Measurements from ENCODE around the gene FGD4.

DNA sequence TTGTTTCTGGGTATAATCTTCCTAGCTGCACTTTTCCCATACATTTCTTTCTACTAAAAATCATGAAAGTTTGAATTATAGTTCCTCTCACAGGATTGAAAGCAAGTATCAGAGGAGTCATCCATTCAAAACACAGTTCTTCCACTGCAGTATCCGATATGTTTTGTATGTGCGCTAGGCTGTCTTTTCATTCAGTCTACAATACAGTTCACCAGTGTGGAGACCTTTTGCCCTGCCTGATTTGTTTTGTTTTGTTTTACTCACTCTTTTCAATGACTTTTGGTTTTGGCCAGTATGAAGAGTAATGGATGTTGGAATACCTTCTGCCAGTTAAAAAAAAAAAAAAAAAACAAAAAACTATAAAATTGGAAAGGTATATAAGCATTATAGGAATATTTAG, 91.4 kb downstream of the FGD4 start:
- TF ChIP-seq FOXP1 (CRISPR knock-in tag; IDR thresholded peaks at IDR 0.05; ENCODE audit: borderline replicate concordance) (no peak), TCF7 (CRISPR knock-in tag; IDR thresholded peaks at IDR 0.05; ENCODE audit: low read depth) (no peak), GABPB1 (CRISPR knock-in tag; IDR thresholded peaks at IDR 0.05) (no peak), NR1H2 (CRISPR knock-in tag; IDR thresholded peaks at IDR 0.05) (no peak), ZNF263 (CRISPR knock-in tag; IDR thresholded peaks at IDR 0.05; ENCODE audit: low read depth) (no peak)
- TF ChIP-seq, protein P1, sequence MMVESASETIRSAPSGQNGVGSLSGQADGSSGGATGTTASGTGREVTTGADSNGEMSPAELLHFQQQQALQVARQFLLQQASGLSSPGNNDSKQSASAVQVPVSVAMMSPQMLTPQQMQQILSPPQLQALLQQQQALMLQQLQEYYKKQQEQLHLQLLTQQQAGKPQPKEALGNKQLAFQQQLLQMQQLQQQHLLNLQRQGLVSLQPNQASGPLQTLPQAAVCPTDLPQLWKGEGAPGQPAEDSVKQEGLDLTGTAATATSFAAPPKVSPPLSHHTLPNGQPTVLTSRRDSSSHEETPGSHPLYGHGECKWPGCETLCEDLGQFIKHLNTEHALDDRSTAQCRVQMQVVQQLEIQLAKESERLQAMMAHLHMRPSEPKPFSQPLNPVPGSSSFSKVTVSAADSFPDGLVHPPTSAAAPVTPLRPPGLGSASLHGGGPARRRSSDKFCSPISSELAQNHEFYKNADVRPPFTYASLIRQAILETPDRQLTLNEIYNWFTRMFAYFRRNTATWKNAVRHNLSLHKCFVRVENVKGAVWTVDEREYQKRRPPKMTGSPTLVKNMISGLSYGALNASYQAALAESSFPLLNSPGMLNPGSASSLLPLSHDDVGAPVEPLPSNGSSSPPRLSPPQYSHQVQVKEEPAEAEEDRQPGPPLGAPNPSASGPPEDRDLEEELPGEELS (CRISPR knock-in tag; IDR thresholded peaks at IDR 0.05): no peak
- TF ChIP-seq, protein P2, sequence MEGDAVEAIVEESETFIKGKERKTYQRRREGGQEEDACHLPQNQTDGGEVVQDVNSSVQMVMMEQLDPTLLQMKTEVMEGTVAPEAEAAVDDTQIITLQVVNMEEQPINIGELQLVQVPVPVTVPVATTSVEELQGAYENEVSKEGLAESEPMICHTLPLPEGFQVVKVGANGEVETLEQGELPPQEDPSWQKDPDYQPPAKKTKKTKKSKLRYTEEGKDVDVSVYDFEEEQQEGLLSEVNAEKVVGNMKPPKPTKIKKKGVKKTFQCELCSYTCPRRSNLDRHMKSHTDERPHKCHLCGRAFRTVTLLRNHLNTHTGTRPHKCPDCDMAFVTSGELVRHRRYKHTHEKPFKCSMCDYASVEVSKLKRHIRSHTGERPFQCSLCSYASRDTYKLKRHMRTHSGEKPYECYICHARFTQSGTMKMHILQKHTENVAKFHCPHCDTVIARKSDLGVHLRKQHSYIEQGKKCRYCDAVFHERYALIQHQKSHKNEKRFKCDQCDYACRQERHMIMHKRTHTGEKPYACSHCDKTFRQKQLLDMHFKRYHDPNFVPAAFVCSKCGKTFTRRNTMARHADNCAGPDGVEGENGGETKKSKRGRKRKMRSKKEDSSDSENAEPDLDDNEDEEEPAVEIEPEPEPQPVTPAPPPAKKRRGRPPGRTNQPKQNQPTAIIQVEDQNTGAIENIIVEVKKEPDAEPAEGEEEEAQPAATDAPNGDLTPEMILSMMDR (IDR thresholded peaks at IDR 0.05): no peak
- TF ChIP-seq, protein P3, sequence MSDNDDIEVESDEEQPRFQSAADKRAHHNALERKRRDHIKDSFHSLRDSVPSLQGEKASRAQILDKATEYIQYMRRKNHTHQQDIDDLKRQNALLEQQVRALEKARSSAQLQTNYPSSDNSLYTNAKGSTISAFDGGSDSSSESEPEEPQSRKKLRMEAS (CRISPR knock-in tag; IDR thresholded peaks at IDR 0.05): no peak
- TF ChIP-seq, protein P4, sequence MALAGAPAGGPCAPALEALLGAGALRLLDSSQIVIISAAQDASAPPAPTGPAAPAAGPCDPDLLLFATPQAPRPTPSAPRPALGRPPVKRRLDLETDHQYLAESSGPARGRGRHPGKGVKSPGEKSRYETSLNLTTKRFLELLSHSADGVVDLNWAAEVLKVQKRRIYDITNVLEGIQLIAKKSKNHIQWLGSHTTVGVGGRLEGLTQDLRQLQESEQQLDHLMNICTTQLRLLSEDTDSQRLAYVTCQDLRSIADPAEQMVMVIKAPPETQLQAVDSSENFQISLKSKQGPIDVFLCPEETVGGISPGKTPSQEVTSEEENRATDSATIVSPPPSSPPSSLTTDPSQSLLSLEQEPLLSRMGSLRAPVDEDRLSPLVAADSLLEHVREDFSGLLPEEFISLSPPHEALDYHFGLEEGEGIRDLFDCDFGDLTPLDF (CRISPR knock-in tag; IDR thresholded peaks at IDR 0.05): no peak

Data from WTC11 (cell line).